GM21515 (cell line): ENCODE data around the gene VAV2.

Experiments used
- ATAC-seq: cut with Tn5 transposase; IDR thresholded peaks from one replicate; pipeline ENCODE4 v1.9.1; 2021; ENCODE audit not compliant: unreplicated experiment

The VAV2 gene

DNA sequence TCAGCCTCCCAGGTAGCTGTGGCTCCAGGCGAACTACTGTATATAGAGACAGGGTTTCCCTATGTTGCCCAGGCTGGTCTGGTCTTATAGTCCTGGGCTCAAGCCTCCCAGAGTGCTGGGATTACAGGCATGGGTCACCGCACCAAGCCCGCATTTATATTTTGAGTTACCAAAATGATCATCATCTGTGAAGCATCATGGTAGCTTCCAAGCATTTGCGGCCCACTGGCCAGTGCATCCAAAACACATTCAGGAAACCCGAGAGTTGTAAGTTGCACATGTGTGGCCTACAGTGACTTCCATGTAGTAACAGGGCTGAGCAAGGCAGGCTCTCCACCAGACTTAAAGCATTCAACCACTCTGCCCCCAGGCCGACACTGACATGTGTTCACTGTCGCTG lies 35.4 kb upstream of the VAV2 start:
- ATAC-seq = no peak

DNA sequence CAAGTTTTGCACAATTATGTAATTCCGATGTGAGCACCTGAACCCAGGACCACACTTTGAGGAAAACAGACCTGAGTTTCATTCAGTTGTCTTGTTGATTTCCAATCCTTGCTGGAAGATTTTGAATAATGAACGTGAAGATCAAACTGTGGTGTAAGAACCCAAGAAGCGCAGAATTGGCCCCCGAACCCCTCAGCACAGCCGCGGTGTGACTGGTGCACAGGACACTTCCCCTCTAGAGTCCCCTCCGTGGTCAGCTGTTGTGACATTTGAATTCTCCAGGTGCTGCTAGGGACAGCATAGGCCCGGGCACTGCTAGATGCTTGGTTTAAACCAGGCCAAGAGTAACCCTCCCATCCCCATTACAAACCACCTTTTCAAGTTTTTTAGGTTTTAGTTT lies 34.9 kb upstream of the VAV2 start:
- no peak for ATAC-seq

DNA sequence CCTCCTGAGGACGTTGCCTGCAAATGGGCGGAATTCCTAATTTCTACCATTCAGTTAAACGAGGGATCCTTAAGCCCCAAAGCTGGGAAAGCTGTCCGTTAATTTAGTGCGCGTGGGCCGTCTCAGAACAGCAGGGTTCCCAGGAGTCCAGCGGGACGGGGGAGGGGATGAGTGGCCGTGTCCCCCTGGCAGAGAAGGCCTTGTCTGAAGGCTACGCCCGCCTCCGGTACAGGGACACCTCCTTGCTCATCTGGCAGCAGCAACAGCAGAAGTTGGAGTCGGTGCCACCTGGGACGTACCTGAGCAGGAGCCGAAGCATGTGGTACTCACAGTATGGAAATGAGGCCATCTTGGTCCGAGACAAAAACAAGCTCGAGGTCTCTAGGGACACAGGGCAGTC lies 34.5 kb upstream of the VAV2 start:
- ATAC-seq = no peak

DNA sequence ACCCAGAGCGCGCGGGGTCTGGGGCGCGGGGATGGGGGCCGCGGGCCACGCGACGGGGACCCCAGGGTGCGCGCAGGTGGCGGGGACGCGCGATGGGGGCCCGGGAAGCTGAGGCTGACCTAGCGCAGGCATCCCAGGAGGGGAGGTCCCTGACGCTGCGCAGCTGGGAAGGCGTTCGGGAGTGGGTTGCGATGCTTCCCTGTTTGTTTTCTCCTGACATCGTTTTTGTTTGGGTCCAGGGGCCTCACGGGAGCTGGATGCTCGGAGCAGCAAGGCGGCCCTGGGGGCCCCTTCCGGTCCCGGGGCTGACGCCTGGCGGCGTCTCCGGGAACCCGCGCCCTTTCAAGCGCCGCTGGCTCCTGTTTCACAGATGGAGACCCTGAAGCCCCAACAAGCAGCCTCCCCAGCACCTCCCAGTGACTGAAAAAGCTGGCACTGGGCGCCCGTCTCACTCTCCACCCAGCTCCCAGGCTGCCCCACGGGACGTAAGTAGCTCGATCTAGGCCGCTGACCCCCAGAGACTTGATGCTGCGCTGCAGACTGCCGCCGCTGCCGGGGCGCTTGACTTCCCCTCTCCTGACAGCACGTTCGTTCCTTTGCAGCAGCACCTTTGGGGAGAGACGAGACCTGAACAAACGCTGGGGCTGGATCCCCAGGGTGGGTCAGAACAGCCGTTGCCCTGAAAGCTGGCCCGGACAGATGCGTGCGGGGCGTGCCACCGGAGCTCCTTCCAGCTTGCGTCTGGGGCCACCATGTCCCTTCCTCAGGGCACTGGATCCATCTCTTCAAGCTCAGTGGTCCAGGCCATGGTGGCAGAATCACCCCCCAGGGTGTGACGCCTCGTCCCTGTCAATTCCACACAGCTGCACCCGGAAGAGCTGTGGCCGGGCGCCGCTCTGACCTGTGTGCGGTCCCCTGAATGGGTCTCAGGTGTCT lies 33.8 kb upstream of the VAV2 start:
- peak; percentile 32 for ATAC-seq

DNA sequence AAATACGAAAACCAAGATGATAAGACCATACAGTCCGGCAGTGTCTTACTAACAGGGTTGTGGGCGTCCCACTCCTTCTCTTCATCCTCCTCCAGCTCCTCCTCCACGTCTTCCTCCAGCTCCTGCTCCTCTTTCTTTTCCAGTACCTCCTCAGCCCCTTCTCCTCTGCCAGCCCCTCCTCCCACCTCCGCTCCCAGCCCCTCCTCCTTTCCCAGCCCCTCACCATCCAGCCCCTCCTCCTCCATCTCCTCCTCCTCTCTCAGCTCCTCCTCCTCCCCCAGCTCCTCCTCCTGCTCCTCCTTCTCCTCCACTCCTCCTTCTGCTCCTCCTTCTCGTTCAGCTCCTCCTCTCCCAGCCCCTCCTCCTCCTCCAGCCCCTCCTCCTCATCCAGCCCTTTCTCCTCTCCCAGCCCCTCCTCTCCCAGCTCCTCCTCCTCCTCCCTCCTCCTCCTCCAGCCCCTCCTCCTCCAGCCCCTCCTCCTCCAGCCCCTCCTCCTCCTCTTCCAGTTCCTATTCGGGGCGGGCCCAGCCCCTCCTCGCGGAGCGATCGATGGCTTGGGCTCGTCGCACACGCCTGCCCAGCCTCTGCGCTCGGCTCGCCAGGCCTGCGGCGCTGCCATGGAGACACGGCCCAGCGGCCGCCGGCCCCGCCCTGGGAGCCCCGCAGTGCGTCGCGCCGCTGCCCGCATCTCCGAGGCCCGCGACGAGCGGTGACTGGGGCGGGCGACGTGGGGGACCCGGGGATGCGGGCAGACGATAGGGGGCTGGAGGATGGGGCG lies 32.9 kb upstream of the VAV2 start, which contains the start of gene BRD3OS:
Gene BRD3OS, plus strand, starts transcription at position 654 of the 778 bp plus-strand sequence. CDS start 1,267 bp downstream, outside the sequence.
- ATAC-seq = peak; percentile 67

DNA sequence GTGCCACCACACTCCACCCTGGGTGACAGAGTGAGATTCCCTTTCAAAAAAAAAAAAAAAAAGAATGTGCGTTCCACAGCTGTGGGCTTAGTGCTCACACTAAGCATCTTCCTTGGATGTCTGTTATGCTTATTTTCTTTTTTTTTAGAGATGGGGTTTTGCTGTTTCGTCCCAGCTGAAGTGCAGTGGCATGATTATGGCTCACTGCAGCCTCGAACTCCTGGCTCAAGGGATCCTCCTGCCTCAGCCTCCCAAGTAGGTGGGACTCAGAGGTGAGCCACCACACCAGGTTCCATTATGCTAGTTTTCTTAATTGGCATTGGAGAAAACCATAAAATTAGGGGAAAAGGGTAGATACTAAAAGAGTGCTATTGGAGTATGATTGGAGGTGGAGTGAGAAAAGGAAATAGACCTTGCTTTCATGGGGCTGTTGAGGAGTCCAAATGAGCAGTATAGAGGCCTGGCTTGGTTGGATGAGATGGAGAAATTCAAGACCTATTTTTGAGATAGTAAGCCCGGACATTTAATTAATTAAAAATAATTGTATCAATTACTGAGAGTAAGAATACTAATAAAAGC lies 32.2 kb upstream of the VAV2 start:
- ATAC-seq = no peak

DNA sequence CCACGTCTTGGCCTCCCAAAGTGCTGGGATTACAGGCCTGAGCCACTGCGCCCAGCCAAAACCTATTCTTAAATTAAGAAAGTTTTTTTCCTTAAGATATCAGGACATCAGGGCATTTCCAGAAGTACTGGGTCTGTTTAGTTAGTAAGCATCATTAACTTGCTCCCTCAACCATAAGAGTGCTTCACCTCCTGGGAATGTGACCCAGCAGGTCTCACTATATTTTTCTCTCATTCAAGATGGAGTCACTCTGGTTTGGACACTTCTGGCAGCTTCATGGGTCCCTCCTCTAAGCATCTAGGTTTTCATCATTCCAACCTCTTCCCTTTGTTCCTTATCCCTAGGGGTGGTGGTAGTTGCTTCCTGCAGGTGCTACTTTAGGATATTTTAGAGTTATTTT lies 22.8 kb upstream of the VAV2 start:
- no peak for ATAC-seq

DNA sequence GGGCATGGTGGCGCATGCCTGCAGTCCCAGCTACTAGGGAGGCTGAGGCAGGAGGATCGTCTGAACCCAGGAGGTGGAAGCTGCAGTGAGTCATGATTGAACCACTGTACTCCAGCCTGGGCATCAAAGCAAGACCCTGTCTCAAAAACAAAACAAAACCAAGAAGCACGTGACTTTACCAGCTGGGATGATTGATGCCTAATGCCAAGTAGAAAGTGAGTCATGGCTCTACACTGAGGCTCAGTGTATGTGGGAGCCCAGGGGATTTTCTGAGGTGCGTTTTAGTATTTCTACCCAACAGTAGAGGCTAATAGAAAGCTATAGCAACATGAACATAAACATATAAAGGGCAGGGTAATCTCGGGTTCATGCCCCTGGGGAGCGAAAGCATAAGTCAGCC lies 19.3 kb upstream of the VAV2 start:
- ATAC-seq = no peak

DNA sequence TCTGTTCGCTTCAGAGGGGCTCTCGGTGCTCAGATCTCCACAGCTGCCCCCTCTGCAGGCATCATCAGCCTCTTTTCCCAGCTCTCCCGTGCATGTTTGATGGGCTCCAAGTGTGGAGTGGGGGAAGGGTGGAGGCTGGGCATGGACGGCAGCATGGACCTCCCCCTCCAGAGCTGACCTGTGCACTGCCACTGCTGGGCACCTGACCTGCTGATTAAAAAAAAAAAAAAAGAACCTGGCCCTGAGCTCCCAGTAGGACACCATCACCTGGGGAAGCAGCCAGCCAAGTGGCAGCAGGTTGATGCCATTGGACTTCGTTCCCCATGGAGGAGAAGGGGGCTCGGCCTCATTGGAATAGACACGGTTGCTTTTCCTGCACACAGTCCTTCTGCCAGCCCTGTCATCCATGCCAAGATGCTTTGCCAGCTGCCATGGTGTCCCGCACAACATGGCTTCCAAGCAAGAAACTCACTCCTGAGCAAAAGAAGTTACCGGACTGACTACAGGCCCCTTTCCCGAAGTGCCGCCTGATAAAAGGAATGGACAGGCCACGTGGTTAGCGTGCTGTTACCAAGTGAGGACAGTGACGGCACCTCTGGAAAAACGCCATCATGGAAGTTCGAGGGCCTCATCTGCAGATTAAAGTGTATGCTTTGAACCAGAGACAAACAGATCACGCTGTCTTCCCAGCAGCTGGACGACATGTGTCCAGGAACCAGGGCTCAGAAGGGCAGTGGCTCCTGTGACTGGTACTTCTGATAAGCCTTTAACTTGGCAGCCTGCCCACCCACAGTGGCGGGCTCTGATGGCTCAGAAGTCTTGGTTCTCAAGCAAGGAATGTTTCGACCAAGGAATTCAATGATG lies 18.4 kb upstream of the VAV2 start:
- no peak for ATAC-seq

DNA sequence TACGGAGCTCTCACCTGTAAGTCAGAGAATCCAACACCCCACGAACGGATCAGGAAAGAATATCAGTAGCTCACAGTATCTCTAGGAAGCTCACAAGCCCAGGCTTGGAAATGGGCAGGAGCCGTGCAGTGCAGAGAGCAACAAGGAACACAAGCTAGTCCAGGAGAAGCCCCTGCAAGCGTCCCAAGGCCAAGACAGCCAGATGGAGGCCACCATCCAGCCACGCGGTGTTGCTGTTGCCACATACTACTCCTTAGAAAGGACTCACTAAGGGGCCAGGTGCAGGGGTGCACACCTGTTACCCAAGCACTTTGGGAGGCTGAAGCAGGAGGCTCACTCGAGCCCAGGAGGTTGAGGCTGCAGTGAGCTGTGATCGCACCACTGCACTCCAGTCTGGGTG lies 15.4 kb upstream of the VAV2 start:
- no peak for ATAC-seq

DNA sequence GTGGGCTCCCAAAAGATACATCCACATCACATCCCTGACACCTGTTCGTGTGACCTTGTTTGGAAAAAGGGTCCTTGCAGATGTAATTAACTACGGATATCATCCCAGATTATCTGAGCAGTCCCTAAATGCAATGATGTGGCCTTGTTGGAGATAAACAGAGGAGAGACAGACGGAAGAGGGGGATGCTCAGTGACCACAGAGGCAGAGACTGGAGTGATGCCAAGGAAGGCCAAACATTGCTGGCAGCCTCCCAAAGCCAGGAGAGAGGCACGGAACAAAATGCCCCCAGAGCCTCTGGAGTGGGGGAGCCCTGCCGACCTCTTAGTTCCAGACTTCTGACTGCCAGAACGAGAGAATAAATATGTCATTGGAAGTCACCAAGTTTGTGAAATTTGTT lies 15.0 kb upstream of the VAV2 start:
- no peak for ATAC-seq

DNA sequence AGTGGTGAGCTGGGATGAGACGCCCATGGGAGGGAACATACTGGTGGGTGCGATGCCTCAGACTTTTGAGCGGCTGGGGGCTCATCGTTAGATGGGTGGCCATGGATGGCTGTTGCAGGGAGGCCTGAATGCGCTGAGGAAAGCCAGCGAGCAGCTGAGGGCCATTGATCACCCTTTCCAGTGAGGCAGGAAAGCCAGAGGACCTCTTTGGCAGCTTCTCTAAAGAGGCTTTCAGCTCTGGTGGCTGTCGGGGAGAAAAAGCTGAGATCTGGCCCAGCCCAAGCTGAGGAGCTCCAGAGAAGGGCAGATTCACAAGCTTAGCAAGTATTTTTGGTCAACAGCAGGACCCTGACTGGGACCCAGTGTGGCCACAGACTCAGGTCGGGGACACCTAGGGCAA lies 13.3 kb upstream of the VAV2 start:
- no peak for ATAC-seq

DNA sequence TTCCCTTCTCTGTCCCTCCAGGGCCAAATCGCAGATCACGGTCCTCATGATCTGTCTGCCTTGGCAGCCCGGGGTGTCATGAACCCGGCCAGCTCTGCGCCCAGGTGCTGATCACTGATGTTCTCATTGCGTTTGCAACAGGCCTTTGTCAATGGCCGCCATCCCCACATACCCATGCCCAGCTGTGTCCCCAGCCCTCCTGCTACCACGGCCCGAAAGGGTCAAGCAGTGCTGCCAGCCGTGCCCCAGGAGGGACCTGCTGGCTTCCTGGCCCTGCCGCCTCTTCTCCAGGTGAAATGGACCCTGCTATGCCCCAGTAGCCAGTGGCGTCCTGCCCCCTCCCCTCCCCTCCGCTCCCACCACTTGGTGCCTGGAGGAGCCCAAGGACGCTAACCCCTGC lies 12.8 kb upstream of the VAV2 start:
- ATAC-seq = no peak

DNA sequence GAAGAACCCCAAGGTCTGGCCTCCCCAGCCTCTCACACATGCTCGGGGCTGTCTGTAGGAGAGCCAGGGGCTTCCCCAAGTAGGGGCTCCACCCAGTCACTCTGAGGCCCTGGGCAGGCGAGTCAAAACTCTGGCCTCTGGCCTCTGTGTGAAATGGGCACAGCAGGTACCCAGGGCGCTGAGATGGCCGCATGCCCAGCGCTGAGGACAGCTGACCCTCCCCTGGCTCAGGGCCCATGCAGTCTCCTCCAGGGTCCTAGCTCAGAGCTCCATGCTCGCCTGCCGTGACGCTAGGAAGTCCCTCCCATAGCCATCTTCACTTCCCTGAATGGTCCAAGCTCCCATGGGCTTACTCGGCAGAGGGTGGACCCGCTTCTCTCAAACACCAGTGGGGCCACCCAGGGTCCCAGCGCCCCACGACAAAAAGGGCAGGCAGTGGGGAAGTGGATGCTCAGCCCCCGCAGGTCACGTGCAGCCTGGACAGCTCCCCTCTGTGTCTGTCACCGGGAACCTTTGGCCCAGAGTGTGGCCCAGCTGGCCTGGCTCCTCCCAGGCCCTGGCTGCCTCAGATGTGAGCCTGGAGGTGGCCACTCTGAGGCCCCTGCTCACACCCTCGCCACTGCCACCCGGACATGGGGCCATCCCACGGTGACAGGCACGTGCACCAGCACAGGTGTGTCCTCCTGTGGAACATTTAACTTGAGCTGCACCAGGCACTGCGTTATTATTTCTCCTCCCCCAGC lies 12.2 kb upstream of the VAV2 start:
- ATAC-seq = no peak

DNA sequence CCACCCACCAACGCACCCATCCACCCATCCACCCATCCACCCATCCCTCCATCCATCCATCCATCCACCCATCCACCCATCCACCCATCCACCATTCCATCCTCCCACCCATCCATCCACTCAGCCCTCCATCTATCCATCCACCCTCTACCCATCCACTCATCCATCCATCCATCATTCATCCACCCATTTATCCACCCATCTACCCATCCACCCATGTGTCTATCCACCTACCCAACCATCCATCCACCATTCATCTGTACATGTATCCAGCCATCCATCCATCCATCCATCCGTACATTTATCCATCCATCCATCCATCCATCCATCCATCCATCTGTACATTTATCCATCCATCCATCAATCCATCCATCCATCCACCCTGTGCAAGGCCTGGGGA lies 11.1 kb upstream of the VAV2 start:
- ATAC-seq = no peak

DNA sequence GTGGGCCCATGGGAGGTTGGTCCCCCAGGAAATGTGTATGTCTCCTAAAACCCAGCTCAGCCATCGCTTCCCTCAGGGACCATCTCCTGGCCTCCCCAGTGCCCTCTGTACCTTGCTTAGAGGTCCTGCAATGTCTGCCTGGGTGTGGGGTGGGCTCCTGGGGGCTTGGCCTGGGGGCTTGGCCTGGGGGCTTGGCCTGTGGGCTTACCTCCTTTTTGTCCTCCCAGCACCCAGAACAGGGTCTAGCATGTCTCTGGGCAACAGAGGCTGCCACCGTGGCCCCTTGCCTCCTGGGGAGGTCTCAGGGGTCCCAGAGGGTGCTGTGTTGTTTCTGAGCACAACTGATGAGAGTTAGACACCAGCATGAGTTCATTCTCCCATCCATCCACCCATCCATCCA lies 10.7 kb upstream of the VAV2 start:
- no peak for ATAC-seq

DNA sequence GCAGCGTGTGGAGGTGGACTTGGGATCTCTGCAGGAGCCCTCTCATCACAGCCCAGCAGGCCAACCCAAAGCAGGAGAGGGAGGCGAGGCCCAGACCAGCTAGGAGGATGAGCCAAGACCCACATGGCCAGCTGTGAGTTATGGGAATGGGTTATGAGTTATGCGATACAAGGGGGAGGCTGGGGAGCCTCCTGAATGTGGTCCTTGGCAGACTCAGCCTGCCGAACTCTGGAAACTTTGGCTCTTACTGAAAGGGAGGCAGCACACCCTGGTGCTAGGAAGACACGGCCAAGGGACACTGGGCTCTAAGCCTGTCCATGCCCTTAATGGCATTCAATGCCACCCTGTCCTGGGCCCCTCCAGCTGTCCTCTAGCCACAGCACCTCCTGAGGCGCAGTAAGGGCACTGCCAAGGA lies 7.7 kb upstream of the VAV2 start:
- no peak for ATAC-seq

DNA sequence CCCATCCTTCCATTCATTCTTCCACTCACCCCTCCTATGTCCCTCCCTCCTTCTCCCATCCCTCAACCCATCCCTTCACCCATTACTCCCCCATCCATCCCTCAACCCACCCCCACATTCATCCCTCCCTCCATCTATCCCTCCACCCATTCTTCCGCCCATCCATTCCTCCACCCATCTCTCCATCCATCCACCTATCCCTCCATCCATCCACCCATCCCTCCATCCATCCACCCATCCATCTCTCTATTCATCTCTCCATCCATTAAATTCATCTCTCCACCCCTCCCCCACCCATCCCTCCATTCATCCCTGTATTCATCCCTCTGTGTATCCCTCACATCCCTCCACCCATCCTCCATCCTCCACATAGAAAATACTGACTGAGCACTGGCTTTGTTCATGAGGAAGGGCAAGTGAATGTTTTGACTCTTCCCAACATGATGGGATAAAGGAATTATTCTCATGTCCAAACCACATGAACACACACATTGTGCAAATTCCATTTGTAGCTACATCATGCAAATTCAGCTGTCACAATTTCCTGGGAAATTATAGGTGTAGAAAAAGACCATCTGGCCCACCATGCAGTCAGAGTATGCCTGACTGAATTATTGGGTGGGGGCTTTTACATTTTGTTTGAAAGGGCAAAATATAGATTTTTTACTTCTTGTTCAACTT lies 6.9 kb upstream of the VAV2 start:
- ATAC-seq = no peak

DNA sequence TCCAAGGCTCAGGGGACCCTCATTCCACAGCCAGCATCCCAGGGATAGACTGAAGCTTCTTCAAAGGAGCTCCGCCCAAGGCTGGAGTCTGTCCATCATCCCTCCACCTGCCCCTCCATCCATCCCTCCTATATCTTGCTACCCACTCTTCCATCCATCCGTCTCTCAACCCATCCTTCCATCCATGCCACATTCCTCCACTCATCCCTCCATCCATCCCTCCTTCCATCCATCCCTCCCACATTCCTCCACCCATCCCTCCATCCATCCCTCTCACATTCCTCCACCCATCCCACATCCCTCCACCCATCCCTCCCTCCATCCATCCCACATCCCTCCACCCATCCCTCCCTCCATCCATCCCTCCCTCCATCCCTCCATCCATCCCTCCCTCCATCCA lies 5.5 kb upstream of the VAV2 start:
- ATAC-seq = no peak
